Measurements from ENCODE around the gene AXIN2.

The AXIN2 gene

GRCh38 chr17:65600518-65600917, 39.1 kb upstream of the AXIN2 start:
- Histone ChIP-seq H3K4me3 (ENCODE audit: low read length, poor library complexity, severe bottlenecking) (no peak overlapping the region), H3F3A (ENCODE audit: low read depth) (no peaks in the 10 kb centered on the region), H3K79me2 (ENCODE audit: insufficient read depth, low read length) (no peaks in the 10 kb centered on the region), H3K9ac (ENCODE audit: low read depth, low read length, poor library complexity, severe bottlenecking) (no peak overlapping the region), H3K9me2 (replicated peaks; ENCODE audit: low read depth, low read length) (no peaks in the 10 kb centered on the region), H2AFZ (ENCODE audit: low read length) (no peak overlapping the region), H4K20me1 (ENCODE audit: insufficient read depth, low read length, poor library complexity, severe bottlenecking) (no peaks in the 10 kb centered on the region), H3K9me3 (ENCODE audit: insufficient read depth, low read depth, low read length) (no peaks in the 10 kb centered on the region), H3K4me1 (ENCODE audit: insufficient read depth, low read length, poor library complexity, severe bottlenecking) (no peaks in the 10 kb centered on the region), H3K27me3 (ENCODE audit: insufficient read depth, low read length, poor library complexity, severe bottlenecking) (no peaks in the 10 kb centered on the region), H3K4me2 (ENCODE audit: low read depth, low read length, poor library complexity, severe bottlenecking) (no peak overlapping the region), H3K36me3 (ENCODE audit: insufficient read depth, low read length) (no peaks in the 10 kb centered on the region)
- TF ChIP-seq EZH2phosphoT487 (IDR thresholded peaks at IDR 0.05; ENCODE audit: borderline replicate concordance), result no peak
- TF ChIP-seq CTCF (conservative IDR thresholded peaks at IDR 0.05; ENCODE audit: low read length), result no peak

GRCh38 chr17:65599650-65600049, 38.2 kb upstream of the AXIN2 start:
- Histone ChIP-seq H3K9ac (ENCODE audit: low read depth, low read length, poor library complexity, severe bottlenecking) (no peak overlapping the region), H3K4me2 (ENCODE audit: low read depth, low read length, poor library complexity, severe bottlenecking) (no peak overlapping the region), H3K9me3 (ENCODE audit: insufficient read depth, low read depth, low read length) (no peaks in the 10 kb centered on the region), H2AFZ (ENCODE audit: low read length) (no peak overlapping the region), H3F3A (ENCODE audit: low read depth) (no peaks in the 10 kb centered on the region), H3K4me3 (ENCODE audit: low read length, poor library complexity, severe bottlenecking) (no peak overlapping the region), H3K79me2 (ENCODE audit: insufficient read depth, low read length) (no peaks in the 10 kb centered on the region), H3K4me1 (ENCODE audit: insufficient read depth, low read length, poor library complexity, severe bottlenecking) (no peaks in the 10 kb centered on the region), H3K9me2 (replicated peaks; ENCODE audit: low read depth, low read length) (no peaks in the 10 kb centered on the region), H4K20me1 (ENCODE audit: insufficient read depth, low read length, poor library complexity, severe bottlenecking) (no peaks in the 10 kb centered on the region), H3K36me3 (ENCODE audit: insufficient read depth, low read length) (no peaks in the 10 kb centered on the region), H3K27me3 (ENCODE audit: insufficient read depth, low read length, poor library complexity, severe bottlenecking) (no peaks in the 10 kb centered on the region)
- TF ChIP-seq CTCF (conservative IDR thresholded peaks at IDR 0.05; ENCODE audit: low read length), result no peak
- TF ChIP-seq EZH2phosphoT487 (IDR thresholded peaks at IDR 0.05; ENCODE audit: borderline replicate concordance), result no peak

GRCh38 chr17:65598746-65599145, 37.3 kb upstream of the AXIN2 start:
- no peak overlapping the region for H2AFZ ChIP-seq (ENCODE audit: low read length)
- TF ChIP-seq CTCF (conservative IDR thresholded peaks at IDR 0.05; ENCODE audit: low read length) (no peak), EZH2phosphoT487 (IDR thresholded peaks at IDR 0.05; ENCODE audit: borderline replicate concordance) (no peak)

More at GRCh38 chr17:65598746-65599145, 37.3 kb upstream of the AXIN2 start:
- H4K20me1 ChIP-seq (ENCODE audit: insufficient read depth, low read length, poor library complexity, severe bottlenecking), result no peaks in the 10 kb centered on the region
- H3K27me3 ChIP-seq (ENCODE audit: insufficient read depth, low read length, poor library complexity, severe bottlenecking), result no peaks in the 10 kb centered on the region
- no peak overlapping the region for H3K9ac ChIP-seq (ENCODE audit: low read depth, low read length, poor library complexity, severe bottlenecking)
- no peaks in the 10 kb centered on the region for H3K9me2 ChIP-seq (replicated peaks; ENCODE audit: low read depth, low read length)
- H3K79me2 ChIP-seq (ENCODE audit: insufficient read depth, low read length), result no peaks in the 10 kb centered on the region
- no peak overlapping the region for H3K4me3 ChIP-seq (ENCODE audit: low read length, poor library complexity, severe bottlenecking)
- no peak overlapping the region for H3K4me2 ChIP-seq (ENCODE audit: low read depth, low read length, poor library complexity, severe bottlenecking)
- H3K4me1 ChIP-seq (ENCODE audit: insufficient read depth, low read length, poor library complexity, severe bottlenecking), result no peaks in the 10 kb centered on the region
- no peaks in the 10 kb centered on the region for H3F3A ChIP-seq (ENCODE audit: low read depth)
- H3K36me3 ChIP-seq (ENCODE audit: insufficient read depth, low read length), result no peaks in the 10 kb centered on the region
- H3K9me3 ChIP-seq (ENCODE audit: insufficient read depth, low read depth, low read length), result no peaks in the 10 kb centered on the region
